HG03571 (cell line): Measurements from ENCODE around the gene RAB27A.
A peak's percentile ranks its signal among the peaks of the same experiment; 100 is the strongest.
"Not testable (repeated sequence)": the region's sequence is repeated elsewhere in the genome, so short reads cannot be mapped to it uniquely, and the experiment has no call there.

Source experiments
- ATAC-seq: cut with Tn5 transposase; IDR thresholded peaks from one replicate; pipeline ENCODE4 v1.9.1; 2021; ENCODE audit not compliant: unreplicated experiment

RAB27A gene

GRCh38 chr15:55282284-55282833 is 7.3 kb downstream of the RAB27A start:
- ATAC-seq, result no peak

- no peak for ATAC-seq
Measured at GRCh38 chr15:55281517-55282228, 7.9 kb downstream of the RAB27A start.

GRCh38 chr15:55280589-55280988 is 9.0 kb downstream of the RAB27A start:
- ATAC-seq, result not testable (repeated sequence)

- ATAC-seq, result peak; percentile 77
Measured at GRCh38 chr15:55279746-55280351, 9.8 kb downstream of the RAB27A start.

GRCh38 chr15:55279100-55279745 is 10.4 kb downstream of the RAB27A start:
- no peak for ATAC-seq

- no peak for ATAC-seq
Measured at GRCh38 chr15:55277715-55278114, 11.9 kb downstream of the RAB27A start.

GRCh38 chr15:55277116-55277564 is 12.5 kb downstream of the RAB27A start:
- ATAC-seq, result peak; percentile 53

GRCh38 chr15:55276324-55276723 is 13.3 kb downstream of the RAB27A start:
- no peak for ATAC-seq

- ATAC-seq, result no peak
Measured at GRCh38 chr15:55270291-55270690, 19.3 kb downstream of the RAB27A start.

- no peak for ATAC-seq
Measured at GRCh38 chr15:55268176-55268695, 21.4 kb downstream of the RAB27A start.

GRCh38 chr15:55267401-55268175 is 22.0 kb downstream of the RAB27A start:
- ATAC-seq, result peak; percentile 93

- no peak for ATAC-seq
Measured at GRCh38 chr15:55266547-55266946, 23.1 kb downstream of the RAB27A start.

GRCh38 chr15:55260562-55261131 is 29.0 kb downstream of the RAB27A start:
- ATAC-seq, result no peak

GRCh38 chr15:55257938-55258337 is 31.7 kb downstream of the RAB27A start:
- peak; percentile 43 for ATAC-seq

- no peak for ATAC-seq
Measured at GRCh38 chr15:55257012-55257670, 32.5 kb downstream of the RAB27A start.

- no peak for ATAC-seq
Measured at GRCh38 chr15:55256281-55257011, 33.2 kb downstream of the RAB27A start.

GRCh38 chr15:55255714-55256113 is 33.9 kb downstream of the RAB27A start:
- ATAC-seq, result no peak

- ATAC-seq, result no peak
Measured at GRCh38 chr15:55254916-55255679, 34.5 kb downstream of the RAB27A start.

GRCh38 chr15:55253580-55253979 is 36.0 kb downstream of the RAB27A start:
- ATAC-seq, result no peak
